Activated naive CD8-positive, alpha-beta T cell treated with anti-CD3 and anti-CD28 coated beads, Interleukin-2, amount 50 U/mL, for 16 hours (primary cell): ENCODE data around the gene COL23A1.
"Not testable (repeated sequence)": the region's sequence is repeated elsewhere in the genome, so short reads cannot be mapped to it uniquely, and the experiment has no call there.

Experiments used
- DNase-seq: peaks from one replicate; pipeline ENCODE4 v3.0.0-alpha.2; 2020; ENCODE audit warnings: low read depth, low spot score

Gene COL23A1

DNA sequence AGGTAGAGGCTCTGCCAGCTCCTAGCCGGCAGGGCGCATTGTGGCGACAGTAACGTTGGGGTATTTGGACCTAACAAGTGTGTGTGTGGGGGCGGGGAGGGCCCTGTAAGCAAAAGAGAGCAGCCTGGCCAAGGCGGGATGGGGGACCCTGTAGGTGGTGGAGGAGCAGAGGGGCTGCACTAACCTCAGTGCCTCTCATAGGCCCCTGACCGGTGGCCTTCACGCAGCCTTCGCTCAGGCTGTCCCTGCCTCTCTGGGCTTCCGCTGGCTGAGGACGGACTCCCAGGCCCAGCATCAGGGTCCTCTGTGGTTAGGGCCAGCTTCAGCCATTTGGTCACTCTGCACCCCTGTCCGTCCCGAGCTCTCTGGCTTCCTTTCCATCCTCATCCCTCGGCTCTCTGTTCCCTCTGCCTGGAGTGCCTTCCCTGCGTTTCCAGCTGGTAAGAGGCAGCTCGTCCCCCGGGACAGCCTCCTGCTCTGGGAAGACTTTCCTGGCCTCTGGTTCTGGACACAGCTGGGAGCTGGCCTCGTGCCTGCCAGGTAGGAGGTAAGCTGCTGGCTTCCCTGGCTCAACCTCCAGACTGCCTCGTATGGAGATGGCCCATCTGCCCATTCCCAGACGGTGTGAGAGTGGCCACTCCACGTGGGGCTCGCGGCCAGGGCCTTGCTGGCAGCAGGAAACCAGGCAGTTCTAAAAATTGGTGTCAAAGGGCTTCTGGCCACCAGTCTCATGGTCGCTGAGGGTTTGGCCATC lies 318.3 kb downstream of the COL23A1 start:
- DNase-seq = no peak

DNA sequence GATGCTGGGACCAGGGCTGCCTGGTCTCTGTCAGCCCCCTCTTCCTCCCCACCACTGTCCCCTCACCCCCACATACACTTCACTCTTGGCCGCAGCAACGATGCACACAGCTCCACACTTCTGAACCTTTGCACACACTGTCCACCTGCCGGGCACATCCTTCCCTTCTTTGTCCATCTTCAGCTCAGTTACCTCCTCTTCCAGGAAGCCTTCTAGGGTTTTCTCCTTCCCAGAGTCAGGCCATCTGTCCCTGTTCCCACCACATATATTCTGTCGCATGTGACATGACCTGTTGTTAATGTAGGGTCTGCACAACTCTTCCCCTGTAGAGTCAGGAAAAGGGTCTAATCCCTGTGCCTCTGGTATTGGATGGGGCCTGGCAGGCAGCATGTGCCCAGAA lies 319.0 kb downstream of the COL23A1 start:
- no peak for DNase-seq

DNA sequence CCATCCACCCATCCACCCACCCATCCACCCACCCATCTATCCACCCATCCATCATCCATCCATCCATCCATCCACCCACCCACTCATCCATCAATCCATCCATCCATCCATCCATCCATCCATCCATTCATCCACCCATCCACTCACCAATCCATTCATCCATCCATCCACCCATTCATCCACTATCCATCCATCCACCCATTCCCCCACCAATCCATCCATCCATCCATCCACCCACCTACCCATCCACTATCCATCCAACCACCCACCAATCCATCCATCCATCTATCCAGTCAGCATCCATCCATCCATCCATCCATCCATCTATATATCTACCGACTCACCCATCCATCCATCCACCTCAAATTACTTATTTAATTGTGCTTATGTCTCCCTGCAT lies 320.7 kb downstream of the COL23A1 start:
- DNase-seq = no peak

DNA sequence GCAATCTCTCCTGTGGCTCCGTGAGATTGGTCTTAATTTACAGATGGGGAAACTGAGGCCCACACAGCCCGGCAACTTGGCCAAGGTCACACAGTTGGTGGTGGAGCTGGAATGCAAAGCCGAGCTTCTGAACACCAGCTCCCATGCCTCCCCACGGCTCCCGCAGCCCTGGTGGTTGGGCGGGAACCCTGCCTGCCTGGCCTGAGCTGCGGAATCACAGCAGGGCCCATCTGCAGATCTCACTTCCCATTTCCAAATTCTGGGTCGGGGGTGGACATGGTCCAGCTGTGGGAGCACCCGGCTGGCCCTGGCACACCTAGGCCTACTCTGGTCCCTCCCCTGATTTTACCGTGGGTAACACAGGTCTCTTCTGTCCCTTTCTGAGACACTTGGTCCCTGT lies 322.3 kb downstream of the COL23A1 start:
- DNase-seq = no peak

DNA sequence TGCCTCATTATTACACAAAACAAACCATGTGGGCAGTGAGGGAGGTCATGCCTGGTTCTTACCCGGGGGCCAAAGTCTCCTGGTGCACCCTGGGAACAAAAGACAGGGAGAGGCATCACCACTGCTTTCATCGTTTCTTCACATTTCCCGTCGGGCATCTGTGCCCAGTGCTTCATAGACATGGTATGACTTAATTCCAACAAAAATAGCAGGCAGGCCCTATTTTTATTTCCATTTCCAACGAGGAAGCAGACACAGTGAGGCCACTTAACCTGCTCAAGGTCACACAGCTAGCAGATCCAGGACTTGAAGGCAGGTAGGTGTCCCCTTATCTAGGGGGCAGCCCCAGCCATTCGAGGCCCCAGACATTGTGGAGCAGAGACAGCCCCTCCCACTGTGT lies 322.9 kb downstream of the COL23A1 start:
- no peak for DNase-seq

DNA sequence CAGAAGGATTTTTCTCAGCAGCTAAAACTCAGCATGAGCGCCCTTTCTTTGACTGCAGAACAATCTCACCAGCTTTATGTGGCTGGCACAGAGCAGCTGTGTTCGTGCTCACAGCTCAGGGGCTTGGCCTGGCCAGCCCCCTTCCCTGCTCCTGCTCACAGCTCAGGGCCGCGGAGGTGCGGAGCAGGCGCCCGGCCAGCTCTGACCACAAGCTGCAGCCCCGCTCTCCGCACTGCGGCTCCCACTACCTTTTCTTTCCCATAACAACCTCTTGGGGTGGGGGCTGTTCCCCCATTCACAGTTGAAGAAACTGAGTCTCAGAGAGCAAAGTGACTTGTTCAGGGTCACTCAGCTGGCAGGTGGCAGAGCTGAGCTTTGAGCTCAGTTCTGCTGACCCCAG lies 323.6 kb downstream of the COL23A1 start:
- DNase-seq = no peak

DNA sequence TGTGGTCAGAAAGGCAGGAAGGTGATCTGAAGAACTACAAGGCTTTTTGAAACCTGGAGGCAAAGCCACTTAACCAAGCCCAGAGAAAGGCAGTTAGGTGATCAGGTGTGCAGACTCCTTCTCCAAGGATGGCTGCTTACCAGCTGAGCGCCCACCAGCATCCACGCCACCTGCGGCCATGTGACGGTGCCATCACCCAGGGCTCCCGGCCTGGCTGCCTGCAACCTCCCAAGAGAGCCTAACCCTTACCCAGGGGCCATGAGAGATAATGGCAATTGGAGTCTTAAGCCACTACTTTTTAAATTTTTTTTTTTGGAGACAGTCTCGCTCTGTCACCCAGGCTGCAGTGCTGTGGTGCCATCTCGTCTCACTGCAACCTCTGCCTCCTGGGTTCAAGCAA lies 324.4 kb downstream of the COL23A1 start:
- DNase-seq = no peak

DNA sequence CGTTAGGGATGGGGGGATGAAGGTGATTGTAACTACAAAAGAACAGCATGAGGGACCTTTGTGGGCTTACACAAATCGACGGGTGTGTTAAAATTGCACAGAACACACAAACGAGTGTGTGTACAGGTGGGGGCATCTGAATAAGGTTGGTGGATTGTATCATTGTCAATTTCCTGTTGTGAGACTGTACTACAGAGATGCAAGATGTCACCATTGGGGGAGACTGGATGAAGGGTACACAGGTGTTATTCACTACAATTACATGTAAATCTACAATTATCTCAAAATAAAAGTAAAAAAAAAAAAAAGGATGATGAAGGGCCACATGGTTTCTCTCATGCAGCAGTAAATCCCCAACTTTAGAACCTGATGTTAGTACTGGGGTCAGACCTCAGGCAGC lies 326.1 kb downstream of the COL23A1 start:
- no peak for DNase-seq

DNA sequence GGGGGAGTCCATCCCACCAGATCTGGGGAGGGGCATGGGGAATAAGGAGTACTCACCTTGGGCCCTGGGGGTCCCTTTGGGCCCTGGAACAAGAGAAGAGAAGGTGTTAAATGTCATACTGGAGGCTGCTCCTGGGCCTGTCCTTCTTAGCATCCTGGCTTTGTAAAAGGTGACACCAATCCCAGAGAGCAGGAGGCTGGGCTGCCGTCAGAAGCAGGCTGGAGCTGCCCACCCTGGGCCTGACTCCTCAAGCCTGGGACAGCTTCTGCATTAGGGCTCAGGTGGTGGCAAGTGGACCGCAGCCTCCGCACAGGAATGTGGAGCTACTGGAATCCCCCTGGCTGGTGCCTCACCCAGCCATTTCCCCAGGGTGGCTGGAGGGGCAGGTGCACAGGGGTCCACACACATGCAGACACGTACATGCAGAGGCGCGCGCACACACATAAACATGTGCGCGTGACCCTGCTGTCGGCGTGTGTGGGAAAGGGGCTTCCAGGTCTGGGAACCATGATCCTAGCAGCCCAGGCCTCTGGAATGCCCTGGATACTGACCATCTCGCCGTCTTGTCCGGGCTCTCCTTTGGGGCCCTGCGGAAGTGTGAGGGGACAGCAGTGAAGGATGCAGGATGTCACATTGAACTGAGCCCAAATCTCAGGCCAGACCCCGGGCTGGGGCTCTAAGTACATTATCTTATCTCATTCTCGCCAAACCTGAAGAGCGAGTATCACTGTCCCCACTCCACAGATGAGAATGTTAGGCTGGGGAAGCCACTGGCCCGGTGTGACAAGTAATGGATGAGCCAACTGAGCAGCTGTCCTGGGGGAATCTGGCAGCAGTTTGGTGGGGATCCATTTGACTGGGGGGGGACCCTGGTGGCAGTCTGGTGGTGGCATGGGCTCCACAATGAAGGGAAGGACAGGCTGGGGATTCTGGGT lies 328.3 kb downstream of the COL23A1 start:
- no peak for DNase-seq

DNA sequence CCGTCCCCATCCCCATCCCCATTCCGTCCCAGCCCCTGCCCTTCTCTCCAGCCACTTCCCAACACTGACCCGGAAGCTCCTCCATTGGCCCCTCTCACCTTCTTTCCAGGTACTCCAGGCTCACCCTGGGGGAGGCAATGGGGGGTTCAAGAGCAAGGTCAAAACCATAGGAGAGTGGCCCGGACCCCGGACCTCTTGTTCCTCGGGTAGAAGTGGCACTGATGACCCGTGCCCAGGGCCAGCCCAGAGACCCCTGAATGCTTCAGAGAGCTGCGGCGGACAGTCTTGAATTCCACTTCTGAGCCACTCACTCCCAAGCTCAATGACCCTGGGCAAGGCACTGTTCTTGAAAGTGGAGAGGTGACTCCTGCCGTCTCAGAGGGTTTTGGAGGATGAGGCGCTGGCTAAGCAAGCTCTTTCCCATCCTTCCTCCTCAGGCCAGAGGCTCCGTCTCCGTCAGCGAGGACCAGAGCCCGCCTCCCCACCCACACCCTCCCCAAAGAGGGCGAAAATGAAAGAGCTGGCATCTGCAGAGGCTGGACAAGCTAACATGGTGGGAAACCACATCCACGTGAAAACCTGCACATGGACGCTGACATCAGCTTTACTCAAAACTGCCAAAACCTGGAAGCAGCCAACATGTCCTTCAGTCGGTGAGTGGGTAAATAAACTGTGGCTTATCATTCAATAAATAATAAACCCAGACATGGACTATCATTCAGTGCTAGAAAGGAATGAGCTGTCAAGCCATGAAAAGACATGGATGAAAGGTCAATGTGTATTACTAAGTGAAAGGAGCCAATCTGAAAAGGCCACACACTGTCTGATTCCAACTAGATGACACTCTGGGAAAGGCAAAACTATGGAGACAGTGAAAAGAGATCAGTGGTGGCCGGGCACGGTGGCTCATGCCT lies 330.3 kb downstream of the COL23A1 start:
- DNase-seq = no peak

DNA sequence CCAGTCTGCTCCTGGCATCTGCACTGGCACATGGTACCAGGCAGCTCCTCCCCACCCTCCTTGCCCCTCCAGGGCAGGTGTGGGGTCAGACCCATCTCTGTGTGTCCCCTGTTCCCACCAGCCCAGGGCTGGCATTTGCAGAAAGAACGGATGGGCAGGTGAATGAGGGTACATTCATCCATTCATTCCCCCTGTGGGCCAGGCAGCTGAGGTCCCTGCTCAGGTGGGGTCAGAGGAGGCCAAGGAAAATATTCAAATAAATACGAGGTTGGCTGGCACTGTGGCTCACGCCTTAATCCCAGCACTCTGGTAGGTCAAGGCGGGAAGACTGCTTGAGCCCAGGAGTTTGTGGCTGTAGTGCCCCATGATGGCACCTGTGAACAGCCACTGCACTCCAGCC lies 332.5 kb downstream of the COL23A1 start:
- no peak for DNase-seq

DNA sequence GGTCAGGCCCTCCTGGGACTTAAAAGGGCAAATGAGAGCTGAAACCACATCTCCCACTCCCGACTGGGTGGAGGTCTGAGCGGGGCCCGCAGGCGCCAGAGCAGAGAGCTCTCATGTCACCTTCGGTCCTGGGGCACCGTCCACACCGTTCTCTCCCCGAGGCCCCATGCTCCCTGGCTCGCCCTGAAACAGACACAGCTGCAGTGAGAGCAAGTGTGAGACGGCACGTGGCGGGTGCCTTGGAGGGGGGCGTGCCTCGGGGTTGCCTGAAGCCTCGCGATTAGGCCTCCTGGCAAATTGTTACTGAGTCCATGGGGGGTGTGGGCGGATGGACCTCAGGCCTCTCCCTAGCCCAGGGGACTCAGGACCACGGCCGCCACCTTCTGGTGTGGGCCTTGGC lies 333.4 kb downstream of the COL23A1 start:
- no peak for DNase-seq

DNA sequence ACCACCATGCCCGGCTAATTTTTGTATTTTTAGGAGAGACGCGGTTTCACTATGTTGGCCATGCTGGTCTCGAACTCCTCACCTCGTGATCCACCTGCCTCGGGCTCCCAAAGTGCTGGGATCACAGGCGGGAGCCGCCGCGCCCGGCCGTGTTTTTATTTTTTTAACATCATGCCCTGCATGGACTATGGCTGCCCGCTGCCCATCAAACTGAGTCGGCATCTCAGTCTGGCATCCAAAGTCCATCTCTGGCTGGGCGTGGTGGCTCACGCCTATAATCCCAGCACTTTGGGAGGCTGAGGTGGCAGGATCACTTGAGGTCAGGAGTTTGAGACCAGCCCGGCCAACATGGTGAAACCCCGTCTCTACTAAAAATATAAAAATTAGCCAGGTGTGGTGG lies 336.6 kb downstream of the COL23A1 start:
- not testable (repeated sequence) for DNase-seq

DNA sequence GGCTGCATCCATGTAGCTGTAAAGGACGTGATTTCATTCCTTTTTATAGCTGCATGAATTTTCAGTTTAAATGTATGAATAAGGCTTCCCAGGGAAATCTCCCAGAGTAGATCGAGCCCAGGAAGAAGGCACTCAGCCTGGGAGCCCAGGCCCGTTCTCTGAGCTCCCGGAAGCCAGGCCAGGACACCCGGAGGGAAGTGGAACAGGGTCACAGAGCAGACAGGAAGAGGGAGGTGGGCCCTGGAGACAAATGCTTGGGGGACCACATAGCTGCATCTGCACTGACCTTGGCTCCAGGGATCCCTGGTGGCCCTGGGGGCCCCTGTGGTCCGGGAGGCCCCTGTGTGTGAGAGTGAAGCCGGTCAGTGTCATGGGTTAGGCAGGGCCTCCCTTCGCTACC lies 337.9 kb downstream of the COL23A1 start:
- no peak for DNase-seq

DNA sequence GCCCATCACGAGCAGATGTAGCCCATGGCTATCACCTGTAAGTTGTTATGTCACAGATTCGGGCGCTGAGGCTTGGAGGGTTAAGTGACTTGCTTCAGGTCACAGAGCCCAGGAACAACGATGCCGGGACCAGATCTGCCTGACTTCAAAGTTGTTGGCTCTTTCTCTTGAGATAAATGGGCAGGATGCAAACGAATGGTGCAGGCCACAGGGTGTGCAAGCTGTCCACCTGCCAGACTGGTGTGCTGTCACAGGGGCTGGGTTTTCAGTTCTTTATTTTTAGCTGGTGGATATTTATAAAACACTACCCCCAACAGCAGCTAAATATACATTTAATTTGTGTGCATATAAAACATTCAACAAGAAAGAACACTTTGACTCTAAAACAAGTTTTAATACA lies 339.9 kb downstream of the COL23A1 start:
- no peak for DNase-seq

DNA sequence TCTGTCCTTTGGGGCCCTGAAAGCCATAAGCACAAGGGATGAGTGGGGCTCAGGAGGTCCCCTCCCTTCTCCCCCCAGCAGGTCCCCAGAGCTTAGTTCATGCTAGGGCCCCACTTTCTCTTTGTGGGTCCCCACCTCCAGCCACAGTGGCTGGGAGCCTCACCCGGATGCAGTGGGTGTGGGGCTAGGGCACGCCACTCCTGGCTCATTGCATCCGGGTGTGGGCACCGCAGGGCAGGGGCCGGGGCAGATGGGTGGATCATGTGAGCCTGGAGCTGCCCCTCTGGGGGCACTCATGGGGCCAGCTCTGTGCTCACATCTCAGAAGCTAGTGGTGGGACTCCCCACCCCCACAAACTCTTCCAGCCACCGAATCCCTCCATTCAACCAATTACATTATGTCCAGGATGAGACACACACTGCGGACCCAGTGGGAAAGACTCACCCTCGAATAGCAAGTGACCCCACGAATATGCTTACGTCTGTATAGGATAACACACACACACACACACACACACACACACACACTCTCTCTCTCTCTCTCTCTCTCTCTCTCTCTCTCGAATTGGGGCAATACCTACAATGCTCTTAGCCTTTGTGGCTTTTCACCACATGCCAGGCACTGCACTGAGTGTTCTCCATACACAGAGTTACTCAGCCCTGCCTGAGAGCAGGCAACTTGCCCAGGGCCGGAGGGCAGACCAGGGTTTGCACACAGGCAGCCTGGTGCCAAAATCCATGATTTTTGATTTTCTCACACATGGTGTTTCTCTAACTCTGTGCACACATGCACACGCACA lies 340.8 kb downstream of the COL23A1 start:
- no peak for DNase-seq

DNA sequence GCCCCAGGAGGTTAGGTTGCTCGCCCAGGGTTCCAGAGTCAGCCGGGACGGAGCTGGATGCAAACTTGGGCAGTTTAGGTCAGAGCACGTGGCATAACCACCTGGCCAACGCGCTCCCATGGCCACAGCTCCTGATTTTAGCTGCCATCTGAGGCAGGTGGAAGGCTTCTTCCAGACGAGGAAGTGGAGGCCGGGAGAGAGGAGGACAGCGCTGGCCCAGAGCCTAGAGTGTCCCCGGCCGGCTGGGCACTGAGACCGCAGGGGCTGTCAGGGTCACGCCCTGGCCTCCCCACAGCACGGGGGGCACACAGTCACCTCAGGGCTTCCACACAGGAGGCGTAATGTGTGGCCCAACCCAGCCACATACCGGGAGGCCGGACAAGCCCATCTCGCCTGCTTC lies 341.4 kb downstream of the COL23A1 start:
- no peak for DNase-seq

DNA sequence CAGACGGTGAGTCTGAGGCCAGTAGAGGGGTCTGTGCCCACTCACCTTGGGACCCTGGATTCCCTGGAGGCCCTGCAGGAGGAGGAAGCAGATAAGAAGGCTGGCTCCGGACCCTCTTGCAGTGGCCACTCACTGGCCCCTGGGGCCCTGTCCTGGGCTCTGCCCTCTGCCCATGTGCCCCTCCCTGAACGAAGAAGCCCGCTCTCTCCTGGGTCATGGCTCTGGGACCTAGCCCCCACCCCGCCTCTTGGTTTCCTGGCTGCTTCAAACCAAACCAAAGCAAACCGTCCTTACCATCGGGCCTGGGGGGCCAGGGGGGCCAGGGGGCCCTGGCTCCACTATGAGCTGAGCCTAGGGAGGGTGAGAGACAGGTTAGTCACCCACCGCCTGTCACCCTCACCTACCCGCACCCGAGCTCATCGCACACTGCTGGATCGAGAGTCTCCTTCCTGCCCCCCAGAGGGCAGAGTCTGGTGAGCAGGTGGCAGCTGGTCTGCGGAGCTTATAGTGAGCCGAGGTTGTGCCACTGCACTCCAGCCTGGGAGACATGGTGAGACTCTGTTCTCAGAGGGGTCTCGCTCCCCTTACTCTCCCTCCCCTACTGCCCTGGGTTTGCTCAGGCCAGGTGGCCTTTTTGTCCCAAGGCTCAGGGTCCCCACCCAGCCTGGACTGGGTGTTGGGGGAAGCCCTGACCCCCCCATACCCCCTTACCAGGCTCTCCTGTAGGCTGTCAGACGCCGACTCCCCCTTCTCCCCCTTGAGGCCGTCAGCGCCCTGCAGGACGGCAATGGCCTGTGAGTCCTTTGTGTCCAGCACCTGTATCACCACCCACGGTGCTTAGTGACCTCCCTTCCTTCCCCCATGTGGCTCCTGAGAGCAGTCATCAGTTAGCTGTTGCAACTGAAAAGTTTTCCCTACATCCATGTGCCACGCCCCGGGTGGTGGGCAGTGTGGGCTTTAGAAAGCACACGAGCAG lies 342.4 kb downstream of the COL23A1 start:
- DNase-seq = no peak

DNA sequence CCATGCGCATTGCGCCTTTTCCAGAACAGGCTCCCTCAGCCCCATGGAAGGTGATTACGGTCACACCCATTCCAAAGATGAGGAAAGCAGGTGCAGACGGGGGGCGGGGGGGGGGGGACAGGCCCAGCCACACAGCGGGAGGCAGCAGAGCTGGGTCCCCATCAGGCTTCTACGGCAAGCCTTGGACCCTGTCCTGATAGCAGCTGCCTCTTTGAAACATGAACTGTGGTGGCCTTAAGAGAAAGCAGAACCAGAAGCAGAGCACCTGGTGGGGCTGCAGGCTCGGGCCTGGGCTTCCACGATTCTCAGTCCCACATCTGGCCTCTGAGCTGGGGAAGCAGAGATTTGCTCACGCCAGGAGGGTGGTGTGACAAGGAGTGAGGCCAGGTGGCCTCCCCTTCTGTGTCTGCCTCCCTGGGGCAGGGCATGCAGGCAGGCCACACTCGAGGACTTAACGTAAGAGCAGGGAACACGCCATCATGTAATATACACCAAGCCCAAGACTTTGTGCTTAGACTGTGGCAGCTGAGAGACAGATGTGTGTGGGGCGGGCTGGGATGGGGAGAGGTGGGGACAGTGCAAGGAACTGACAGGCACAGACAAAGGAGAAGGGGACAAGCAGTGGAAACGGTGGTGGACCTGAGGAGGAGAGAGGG lies 343.4 kb downstream of the COL23A1 start:
- no peak for DNase-seq
